Gastroesophageal sphincter (tissue), 4 donors: ENCODE data around the gene DCBLD2. TPM values are rescaled to one million over a fixed set of nuclear protein-coding genes. Genes with fewer than 3 reads are reported as not detected.

ENCODE experiments used
- ATAC-seq: fragments of 150-250 bp; one replicate; pipeline ENCODE4 v1.9.1; 2016; ENCODE audit warnings: mild to moderate bottlenecking, moderate library complexity
- H3K27ac ChIP-seq, 4 donors: fragments of 200-600 bp; sonication (generic) in 3 of 4; 1 replicate in 3 of 4; 2 replicates in 1 of 4; pipeline ENCODE4 v1.5.1; 2016 to 2019
- H3K27me3 ChIP-seq: fragments of 200-600 bp; sonication (generic); one replicate; pipeline ENCODE4 v1.5.1; 2019
- H3K36me3 ChIP-seq, 2 donors: fragments of 200-600 bp; sonication (generic); one replicate each; pipeline ENCODE4 v1.5.1; 2019; ENCODE audit warnings: control low read depth in 1 of 2
- H3K4me1 ChIP-seq, 3 donors: fragments of 200-600 bp; sonication (generic); 1 replicate in 2 of 3; 2 replicates in 1 of 3; pipeline ENCODE4 v1.5.1; 2016 to 2019; ENCODE audit warnings: control low read depth in 2 of 3
- H3K4me3 ChIP-seq, 2 donors: fragments of 200-600 bp; sonication (generic); one replicate each; pipeline ENCODE4 v1.5.1; 2019; ENCODE audit warnings: mild to moderate bottlenecking in 1 of 2, moderate library complexity in 1 of 2
- H3K9me3 ChIP-seq, 3 donors: fragments of 200-600 bp; sonication (generic); one replicate each; pipeline ENCODE4 v1.5.1; 2017 to 2019; ENCODE audit warnings: control low read depth in 2 of 3
- EP300 ChIP-seq: sonication (generic); formaldehyde crosslinking; IDR thresholded peaks from one replicate; pipeline ENCODE4 v1.6.1; 2017; ENCODE audit warnings: antibody characterized with exemption, mild to moderate bottlenecking
- POLR2A ChIP-seq, 2 donors: fragments of 450-650 bp; IDR thresholded peaks; one replicate each; pipeline ENCODE4 v1.6.1; 2017; ENCODE audit warnings: antibody characterized with exemption in 2 of 2, mild to moderate bottlenecking in 2 of 2, moderate library complexity in 1 of 2
- POLR2AphosphoS5 ChIP-seq: sonication (generic); formaldehyde crosslinking; IDR thresholded peaks from one replicate; pipeline ENCODE4 v1.6.1; 2017; ENCODE audit warnings: antibody characterized with exemption
- WGBS, 2 donors: methylation state at CpG; one replicate each; pipeline ENCODE4 v1.1.5; 2018; ENCODE audit warnings: low coverage in 1 of 2; 5-methylcytosine and 5-hydroxymethylcytosine counted together
- total RNA-seq, 4 donors: library from RNA; depleted of rRNA; stranded (reverse); fragments of >200 nt; gene quantifications; one replicate each; pipeline ENCODE4 v1.1.0, GENCODE V29; 2016
- TF ChIP-seq, protein P1 (sequence below), 4 experiments: fragments of 200-600 bp in 2 of 4; fragments of 450-650 bp in 2 of 4; sonication (generic) in 1 of 4; IDR thresholded peaks; one replicate each; pipeline ENCODE4 v1.5.1; 2017 to 2019; ENCODE audit warnings: antibody characterized with exemption in 4 of 4, mild to moderate bottlenecking in 2 of 4, moderate library complexity in 2 of 4

Gene DCBLD2
- total RNA-seq, 4 donors from 2014 or later = 45.3 to 58.8 (median 52.4) TPM

DNA sequence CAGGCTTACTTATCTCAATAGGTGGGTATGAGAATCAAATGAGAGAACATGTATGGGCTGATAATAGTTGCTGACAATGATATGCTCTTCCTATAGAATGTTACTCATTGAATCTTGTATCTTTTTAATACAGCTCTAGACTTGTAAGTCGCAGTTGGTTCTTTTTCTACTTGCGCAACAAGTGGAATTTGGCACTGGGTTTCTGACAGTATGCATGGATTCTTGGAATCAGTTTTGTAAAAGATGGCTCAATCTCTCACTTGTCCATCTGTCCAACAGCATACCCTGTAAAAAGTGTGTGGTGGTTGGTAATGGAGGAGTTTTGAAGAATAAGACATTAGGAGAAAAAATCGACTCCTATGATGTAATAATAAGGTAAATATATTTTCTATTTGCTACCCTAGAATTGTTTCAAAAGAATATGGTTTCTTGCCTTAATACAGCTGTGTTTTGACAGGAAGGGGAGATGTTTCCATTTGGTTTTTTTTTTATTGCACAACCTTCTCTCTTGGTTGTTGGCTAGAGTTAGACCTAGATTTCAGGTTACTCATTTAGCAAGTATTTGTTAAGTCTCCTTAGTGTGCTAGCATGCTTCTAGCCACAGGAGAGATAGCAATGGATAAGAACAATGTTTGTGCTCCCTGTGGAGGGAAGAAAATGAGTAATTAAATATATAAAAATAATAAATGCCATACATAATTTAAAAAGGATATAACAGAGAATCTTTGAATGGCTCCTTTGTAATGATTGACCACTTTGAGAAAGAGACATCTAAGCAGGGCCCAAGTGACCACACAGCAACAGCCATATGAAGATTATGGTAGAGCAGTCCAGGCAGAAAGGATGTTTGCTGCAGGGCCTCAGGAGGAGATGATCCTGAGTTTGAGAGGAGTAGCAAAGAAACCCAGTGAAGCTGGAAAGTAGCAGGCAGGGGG lies 116.6 kb downstream of the DCBLD2 start:
- H3K9me3 ChIP-seq = no peaks in the 10 kb centered on the region
- no peak overlapping the region for H3K4me3 ChIP-seq
- TF ChIP-seq, protein P1, sequence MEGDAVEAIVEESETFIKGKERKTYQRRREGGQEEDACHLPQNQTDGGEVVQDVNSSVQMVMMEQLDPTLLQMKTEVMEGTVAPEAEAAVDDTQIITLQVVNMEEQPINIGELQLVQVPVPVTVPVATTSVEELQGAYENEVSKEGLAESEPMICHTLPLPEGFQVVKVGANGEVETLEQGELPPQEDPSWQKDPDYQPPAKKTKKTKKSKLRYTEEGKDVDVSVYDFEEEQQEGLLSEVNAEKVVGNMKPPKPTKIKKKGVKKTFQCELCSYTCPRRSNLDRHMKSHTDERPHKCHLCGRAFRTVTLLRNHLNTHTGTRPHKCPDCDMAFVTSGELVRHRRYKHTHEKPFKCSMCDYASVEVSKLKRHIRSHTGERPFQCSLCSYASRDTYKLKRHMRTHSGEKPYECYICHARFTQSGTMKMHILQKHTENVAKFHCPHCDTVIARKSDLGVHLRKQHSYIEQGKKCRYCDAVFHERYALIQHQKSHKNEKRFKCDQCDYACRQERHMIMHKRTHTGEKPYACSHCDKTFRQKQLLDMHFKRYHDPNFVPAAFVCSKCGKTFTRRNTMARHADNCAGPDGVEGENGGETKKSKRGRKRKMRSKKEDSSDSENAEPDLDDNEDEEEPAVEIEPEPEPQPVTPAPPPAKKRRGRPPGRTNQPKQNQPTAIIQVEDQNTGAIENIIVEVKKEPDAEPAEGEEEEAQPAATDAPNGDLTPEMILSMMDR (IDR thresholded peaks at IDR 0.05) = no peak
- no peak for TF ChIP-seq POLR2AphosphoS5
- no peak for TF ChIP-seq POLR2A (IDR thresholded peaks at IDR 0.05)
- no peak for TF ChIP-seq EP300
- H3K4me1 ChIP-seq = peaks cover 0 to 20% (median 0%) of the 10 kb centered on the region in 3 donors
- H3K36me3 ChIP-seq = no peaks in the 10 kb centered on the region
- peak overlapping the region in 3 of 4 donors; percentile 16 to 42 (median 16) for H3K27ac ChIP-seq
- H3K27me3 ChIP-seq = no peaks in the 10 kb centered on the region
- peak; percentile 76 for ATAC-seq
- 49 to 63% methylated on average over 3 of the region's 3 CpGs for WGBS, 2 donors

DNA sequence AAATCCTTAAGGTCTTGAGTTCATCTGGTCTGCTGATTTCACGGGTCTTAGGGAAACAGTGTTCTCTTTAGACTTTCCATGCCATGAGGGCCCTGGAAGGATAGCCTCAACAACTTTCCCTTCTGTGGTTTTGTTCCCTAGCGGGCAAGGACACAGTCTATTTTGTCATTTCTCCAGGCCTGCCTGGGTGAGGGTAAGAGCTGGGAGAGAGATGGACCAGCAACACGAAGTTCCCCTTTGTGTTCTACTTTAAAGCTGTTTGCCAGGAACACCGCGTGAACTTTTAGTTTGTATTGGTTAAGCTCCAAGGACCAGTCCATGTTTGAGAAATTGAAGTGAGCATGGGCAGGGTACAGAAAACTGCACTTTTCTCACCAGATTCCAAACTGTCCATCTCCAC lies 117.5 kb downstream of the DCBLD2 start:
- ATAC-seq = no peak
- H3K4me3 ChIP-seq = no peak overlapping the region
- TF ChIP-seq, protein P1 (IDR thresholded peaks at IDR 0.05) = no peak
- TF ChIP-seq POLR2A (IDR thresholded peaks at IDR 0.05) (no peak), POLR2AphosphoS5 (no peak), EP300 (no peak)
- no peaks in the 10 kb centered on the region for H3K27me3 ChIP-seq
- peak overlapping the region in 3 of 4 donors; percentile 16 to 42 (median 16) for H3K27ac ChIP-seq
- H3K9me3 ChIP-seq = no peaks in the 10 kb centered on the region
- peaks cover 0 to 20% (median 3%) of the 10 kb centered on the region in 3 donors for H3K4me1 ChIP-seq
- H3K36me3 ChIP-seq = no peaks in the 10 kb centered on the region
- WGBS, 2 donors = 67 to 85% methylated on average over 1 to 5 of the region's 5 CpGs

DNA sequence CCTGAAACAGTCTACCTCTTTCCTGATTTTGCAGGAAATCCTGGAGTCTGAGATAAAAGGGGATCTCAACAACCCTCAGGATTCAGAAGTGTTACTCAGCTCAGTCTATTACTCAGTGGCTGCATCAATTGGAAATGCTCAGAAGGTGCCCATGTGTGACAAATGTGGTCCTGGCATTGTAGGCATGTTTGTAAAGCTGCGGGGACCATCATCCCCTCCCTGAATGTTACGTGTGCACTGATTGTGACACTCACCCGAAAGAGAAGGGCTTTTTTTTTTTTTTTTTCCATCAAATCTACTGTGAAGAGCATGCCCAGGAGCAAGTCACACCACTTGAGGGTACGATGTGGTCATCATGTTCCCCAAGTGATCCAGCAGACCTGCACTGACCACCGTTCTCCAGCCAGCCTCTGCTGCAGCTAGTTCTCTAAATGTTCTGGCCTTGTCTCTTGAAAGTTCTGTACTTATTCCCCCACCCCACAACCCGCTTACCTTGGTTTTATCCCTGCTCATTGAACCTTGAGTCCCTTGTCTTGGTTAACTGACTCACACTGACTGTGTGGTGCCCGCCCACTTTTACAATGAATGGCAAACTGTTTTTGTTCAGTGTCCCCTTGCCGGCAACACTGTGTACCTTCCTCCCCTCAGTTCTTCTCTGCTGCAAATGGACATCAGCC lies 118.5 kb downstream of the DCBLD2 start:
- 93% methylated on average over 5 to 8 of the region's 8 CpGs for WGBS, 2 donors
- TF ChIP-seq, protein P1 (IDR thresholded peaks at IDR 0.05) = no peak
- no peak for TF ChIP-seq POLR2A (IDR thresholded peaks at IDR 0.05)
- no peak for TF ChIP-seq EP300
- TF ChIP-seq POLR2AphosphoS5 = no peak
- Histone ChIP-seq H3K36me3 (no peaks in the 10 kb centered on the region), H3K9me3 (no peaks in the 10 kb centered on the region), H3K27ac (no peak overlapping the region), H3K4me1 (peaks cover 0 to 30% (median 6%) of the 10 kb centered on the region in 3 donors), H3K27me3 (no peaks in the 10 kb centered on the region), H3K4me3 (no peak overlapping the region)
- no peak for ATAC-seq

DNA sequence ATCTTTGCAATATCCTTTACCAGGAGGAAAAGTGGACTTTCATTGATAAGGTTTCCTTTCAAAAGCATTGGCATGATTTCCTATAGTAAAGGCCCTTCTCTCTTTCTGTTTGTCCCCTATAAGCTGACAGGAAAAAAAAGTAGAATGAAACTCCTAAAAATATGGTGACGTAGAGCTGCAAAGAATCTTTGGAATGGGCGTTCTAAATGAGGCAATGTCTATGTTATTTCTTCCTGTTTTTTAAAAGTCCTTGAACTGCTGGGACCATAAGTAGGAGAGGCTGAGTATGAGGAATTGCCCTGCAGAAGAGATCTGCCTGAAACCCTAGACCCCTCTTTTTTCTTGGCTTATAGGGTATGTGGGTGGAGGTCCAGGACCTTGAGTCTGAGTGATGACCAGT lies 121.2 kb downstream of the DCBLD2 start:
- no peaks in the 10 kb centered on the region for H3K27me3 ChIP-seq
- peaks cover 0 to 36% (median 6%) of the 10 kb centered on the region in 3 donors for H3K4me1 ChIP-seq
- no peaks in the 10 kb centered on the region for H3K9me3 ChIP-seq
- H3K36me3 ChIP-seq = no peaks in the 10 kb centered on the region
- peak overlapping the region in 1 of 4 donors; percentile 18 for H3K27ac ChIP-seq
- WGBS, 2 donors = 73 to 89% methylated on average over 2 of the region's 2 CpGs
- TF ChIP-seq, protein P1 (IDR thresholded peaks at IDR 0.05) = no peak
- no peak for TF ChIP-seq EP300
- TF ChIP-seq POLR2A (IDR thresholded peaks at IDR 0.05) = no peak
- no peak for TF ChIP-seq POLR2AphosphoS5
- no peak for ATAC-seq
- no peak overlapping the region for H3K4me3 ChIP-seq
